Stomach (tissue), 4 donors: ENCODE measurements around the gene KLB.

Source experiments
- CTCF ChIP-seq, 7 experiments: fragments of 450-650 bp in 4 of 7; fragments of 200-600 bp in 3 of 7; sonication (generic) in 3 of 7; IDR thresholded peaks; one replicate each; pipeline ENCODE4 v1.5.1; 2016 to 2019; ENCODE audit warnings: antibody characterized with exemption in 7 of 7, control low read depth in 2 of 7, mild to moderate bottlenecking in 1 of 7
- EP300 ChIP-seq: sonication (generic); formaldehyde crosslinking; IDR thresholded peaks from one replicate; pipeline ENCODE4 v1.6.1; 2017; ENCODE audit warnings: antibody characterized with exemption
- POLR2A ChIP-seq, 4 donors: fragments of 450-650 bp; IDR thresholded peaks; one replicate each; pipeline ENCODE4 v1.6.1; 2016; ENCODE audit warnings: antibody characterized with exemption in 4 of 4, control low read depth in 2 of 4, mild to moderate bottlenecking in 1 of 4, moderate library complexity in 1 of 4

GRCh38 chr4:39383690-39384089 lies 23.0 kb upstream of the KLB start:
- no peak for TF ChIP-seq CTCF (IDR thresholded peaks at IDR 0.05)
- TF ChIP-seq POLR2A (IDR thresholded peaks at IDR 0.05) = no peak
- TF ChIP-seq EP300 = no peak
